Gastrocnemius medialis (tissue), 4 donors: ENCODE results near the gene PLXNC1. TPM values are rescaled to one million over a fixed set of nuclear protein-coding genes. Genes with fewer than 3 reads are reported as not detected.

Source experiments
- ATAC-seq, 2 donors: fragments of 150-250 bp; one replicate each; pipeline ENCODE4 v1.9.1; 2016
- DNase-seq, 2 donors: peaks; one replicate each; pipeline ENCODE4 v3.0.0-alpha.2; 2019
- H3K27ac ChIP-seq, 4 donors: fragments of 200-600 bp; sonication (generic); 1 replicate in 1 of 4; 2 replicates in 3 of 4; pipeline ENCODE4 v1.5.1; 2016 to 2018; ENCODE audit warnings: mild to moderate bottlenecking in 2 of 4, moderate library complexity in 1 of 4
- H3K27me3 ChIP-seq, 3 donors: fragments of 200-600 bp; sonication (generic) in 2 of 3; 1 replicate in 1 of 3; 2 replicates in 2 of 3; pipeline versions ENCODE4 v1.5.1 to v1.6.0; 2016 to 2019; ENCODE audit warnings: mild to moderate bottlenecking in 1 of 3, moderate library complexity in 1 of 3
- H3K36me3 ChIP-seq, 2 donors: fragments of 200-600 bp; sonication (generic) in 1 of 2; one replicate each; pipeline ENCODE4 v1.5.1; 2017 to 2018
- H3K4me1 ChIP-seq, 2 donors: fragments of 200-600 bp; sonication (generic) in 1 of 2; one replicate each; pipeline ENCODE4 v1.5.1; 2016 to 2017; ENCODE audit warnings: mild to moderate bottlenecking in 2 of 2
- H3K4me3 ChIP-seq, 4 donors: fragments of 200-600 bp; sonication (generic) in 3 of 4; 1 replicate in 1 of 4; 2 replicates in 3 of 4; pipeline ENCODE4 v1.5.1; 2016 to 2019; ENCODE audit warnings: mild to moderate bottlenecking in 2 of 4
- H3K9me3 ChIP-seq, 3 donors: fragments of 200-600 bp; sonication (generic) in 2 of 3; 1 replicate in 1 of 3; 2 replicates in 2 of 3; pipeline ENCODE4 v1.5.1; 2016 to 2019
- CTCF ChIP-seq, 5 experiments: fragments of 450-650 bp in 3 of 5; fragments of 200-600 bp in 2 of 5; sonication (generic) in 2 of 5; IDR thresholded peaks in 4 of 5; conservative IDR thresholded peaks in 1 of 5; 1 replicate in 4 of 5; 2 replicates in 1 of 5; pipeline ENCODE4 v1.5.1; 2016 to 2019; ENCODE audit warnings: antibody characterized with exemption in 5 of 5, mild to moderate bottlenecking in 3 of 5, moderate library complexity in 3 of 5
- POLR2A ChIP-seq, 2 donors: fragments of 450-650 bp; IDR thresholded peaks; one replicate each; pipeline ENCODE4 v1.6.1; 2017; ENCODE audit warnings: antibody characterized with exemption in 2 of 2, mild to moderate bottlenecking in 2 of 2, moderate library complexity in 2 of 2
- in situ Hi-C, 4 donors: fragments of 200-750 bp; cut with MboI; loops; one replicate each; pipeline versions ENCODE4 v1.15.0 to v1.8.0; 2017; ENCODE audit warnings: low sequenced_read_pairs in 4 of 4
- intact Hi-C: fragments of 100-400 bp; cut with DNase I; formaldehyde crosslinking; loops from one replicate; pipeline ENCODE4 v1.15.1; 2023; ENCODE audit warnings: low total_unique reads
- total RNA-seq, 4 donors: library from RNA; depleted of rRNA; stranded (reverse); fragments of >200 nt; gene quantifications; one replicate each; pipeline versions ENCODE4 v1.1.0 to v1.2.3, GENCODE V29; 2016

PLXNC1 gene
- total RNA-seq, 4 donors from 2014 or later = 0.62 to 2.2 (median 1.2) TPM

DNA sequence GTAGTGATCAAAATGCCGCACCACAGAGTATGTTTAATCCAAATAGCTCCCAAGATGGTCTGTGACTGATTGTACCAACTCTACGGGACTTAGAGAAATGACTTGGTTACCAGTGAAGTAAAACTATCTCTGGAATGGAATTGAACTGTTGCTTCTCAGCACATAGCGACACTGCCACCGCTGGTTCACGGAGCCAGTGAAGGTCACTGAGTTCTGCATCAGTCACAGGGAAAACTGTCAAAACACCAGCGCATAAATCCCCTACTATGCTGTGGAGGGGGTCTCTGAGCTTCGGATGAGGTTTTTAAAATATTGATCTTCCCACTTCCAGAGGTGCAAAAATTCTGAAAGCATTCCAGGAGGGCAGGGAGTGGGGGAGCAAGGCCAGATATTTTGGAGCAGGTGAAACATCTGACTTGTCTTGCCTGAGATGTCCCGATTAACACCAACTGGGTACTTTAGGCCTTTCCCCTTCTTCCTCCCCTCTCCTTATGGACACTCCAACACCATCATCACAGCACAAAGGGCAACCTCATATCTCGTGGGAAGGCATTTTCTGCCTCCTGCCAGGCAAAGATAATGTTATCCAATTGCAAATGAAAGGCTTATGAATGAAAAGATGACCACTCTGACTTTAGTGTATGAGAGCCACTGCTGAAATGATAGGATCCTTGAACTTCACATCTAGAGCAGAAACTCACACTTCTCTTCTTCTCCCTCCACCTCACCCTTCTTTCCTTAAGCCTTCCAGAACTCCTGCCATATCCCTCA, 2.0 kb upstream of the PLXNC1 start:
- H3K27ac ChIP-seq = no peak overlapping the region
- H3K4me1 ChIP-seq = peaks cover 4 to 5% of the 10 kb centered on the region in 2 donors
- TF ChIP-seq CTCF (IDR thresholded peaks at IDR 0.05 in 4 of 5, conservative IDR thresholded peaks at IDR 0.05 in 1 of 5) = no peak
- TF ChIP-seq POLR2A (IDR thresholded peaks at IDR 0.05) = no peak
- in situ Hi-C loops (loop anchor here (25.0 kb wide), 2 partner anchors 291 to 616 kb away; no protein-coding TSS in a partner anchor), intact Hi-C loops (loop anchor here (5.0 kb wide), 2 partner anchors 286 to 386 kb away; no protein-coding TSS in a partner anchor)
- no peaks in the 10 kb centered on the region for H3K9me3 ChIP-seq
- H3K4me3 ChIP-seq = no peak overlapping the region
- no peak for ATAC-seq
- no peak for DNase-seq
- H3K36me3 ChIP-seq = no peaks in the 10 kb centered on the region
- H3K27me3 ChIP-seq = peaks cover 7 to 23% (median 18%) of the 10 kb centered on the region in 3 donors

GRCh38 chr12:94147387-94147990, 888 bp upstream of the PLXNC1 start:
- peak overlapping the region; percentile 50 to 60 (median 58) for H3K4me3 ChIP-seq
- H3K4me1 ChIP-seq = peaks cover 4 to 5% of the 10 kb centered on the region in 2 donors
- intact Hi-C loops (loop anchor here (5.0 kb wide), 2 partner anchors 285 to 385 kb away; no protein-coding TSS in a partner anchor), in situ Hi-C loops (loop anchor here (25.0 kb wide), 2 partner anchors 290 to 615 kb away; no protein-coding TSS in a partner anchor)
- ATAC-seq (no peak), DNase-seq (no peak)
- TF ChIP-seq POLR2A (IDR thresholded peaks at IDR 0.05) = no peak
- TF ChIP-seq CTCF (IDR thresholded peaks at IDR 0.05 in 4 of 5, conservative IDR thresholded peaks at IDR 0.05 in 1 of 5) = no peak
- H3K27ac ChIP-seq = no peak overlapping the region
- peaks cover 7 to 23% (median 18%) of the 10 kb centered on the region in 3 donors for H3K27me3 ChIP-seq
- H3K9me3 ChIP-seq = no peaks in the 10 kb centered on the region
- no peaks in the 10 kb centered on the region for H3K36me3 ChIP-seq

- Histone ChIP-seq H3K4me3 (peak overlapping the region; percentile 50 to 60 (median 60)), H3K36me3 (no peaks in the 10 kb centered on the region), H3K4me1 (peaks cover 4 to 5% of the 10 kb centered on the region in 2 donors), H3K27ac (no peak overlapping the region), H3K27me3 (peaks cover 7 to 23% (median 18%) of the 10 kb centered on the region in 3 donors), H3K9me3 (no peaks in the 10 kb centered on the region)
- ATAC-seq (no peak), DNase-seq (no peak)
- in situ Hi-C loops (loop anchor here (25.0 kb wide), 2 partner anchors 289 to 614 kb away; no protein-coding TSS in a partner anchor), intact Hi-C loops (loop anchor here (5.0 kb wide), 2 partner anchors 284 to 384 kb away; no protein-coding TSS in a partner anchor)
- TF ChIP-seq CTCF (IDR thresholded peaks at IDR 0.05 in 4 of 5, conservative IDR thresholded peaks at IDR 0.05 in 1 of 5) (no peak), POLR2A (IDR thresholded peaks at IDR 0.05) (no peak)
Measured at GRCh38 chr12:94148739-94149118, 352 bp downstream of the PLXNC1 start.

GRCh38 chr12:94149119-94149780, 873 bp downstream of the PLXNC1 start:
- Histone ChIP-seq H3K27ac (no peak overlapping the region), H3K27me3 (peaks cover 7 to 23% (median 18%) of the 10 kb centered on the region in 3 donors), H3K4me1 (peaks cover 4 to 5% of the 10 kb centered on the region in 2 donors), H3K4me3 (peak overlapping the region; percentile 43 to 60 (median 60)), H3K36me3 (no peaks in the 10 kb centered on the region), H3K9me3 (no peaks in the 10 kb centered on the region)
- intact Hi-C loops (loop anchor here (5.0 kb wide), 2 partner anchors 283 to 383 kb away; no protein-coding TSS in a partner anchor), in situ Hi-C loops (loop anchor here (25.0 kb wide), 2 partner anchors 288 to 613 kb away; no protein-coding TSS in a partner anchor)
- no peak for TF ChIP-seq POLR2A (IDR thresholded peaks at IDR 0.05)
- no peak for TF ChIP-seq CTCF (IDR thresholded peaks at IDR 0.05 in 4 of 5, conservative IDR thresholded peaks at IDR 0.05 in 1 of 5)
- no peak for DNase-seq
- ATAC-seq = peak in 1 of 2 donors; percentile 38
